Ovary (tissue), 3 donors: Measurements from ENCODE around the gene STMN3.

Experiments
- CTCF ChIP-seq, 3 donors: fragments of 450-650 bp in 2 of 3; fragments of 200-600 bp in 1 of 3; IDR thresholded peaks; one replicate each; pipeline versions ENCODE4 v1.5.1 to v1.8.0; 2016 to 2022; ENCODE audit warnings: antibody characterized with exemption in 3 of 3, mild to moderate bottlenecking in 1 of 3
- EP300 ChIP-seq: sonication (generic); formaldehyde crosslinking; IDR thresholded peaks from one replicate; pipeline ENCODE4 v1.6.1; 2017; ENCODE audit warnings: antibody characterized with exemption
- POLR2A ChIP-seq: fragments of 450-650 bp; IDR thresholded peaks from one replicate; pipeline ENCODE4 v1.6.1; 2017; ENCODE audit warnings: antibody characterized with exemption, mild to moderate bottlenecking, moderate library complexity
- donor health status: DM: no; HTN: no; CAD: no.

- no peak for TF ChIP-seq CTCF (IDR thresholded peaks at IDR 0.05)
- no peak for TF ChIP-seq POLR2A
- no peak for TF ChIP-seq EP300
These were observed 29.3 kb upstream of the STMN3 start for GRCh38 chr20:63682384-63683139.
